ENCODE measurements around the gene MAD2L2.

Gene MAD2L2

DNA sequence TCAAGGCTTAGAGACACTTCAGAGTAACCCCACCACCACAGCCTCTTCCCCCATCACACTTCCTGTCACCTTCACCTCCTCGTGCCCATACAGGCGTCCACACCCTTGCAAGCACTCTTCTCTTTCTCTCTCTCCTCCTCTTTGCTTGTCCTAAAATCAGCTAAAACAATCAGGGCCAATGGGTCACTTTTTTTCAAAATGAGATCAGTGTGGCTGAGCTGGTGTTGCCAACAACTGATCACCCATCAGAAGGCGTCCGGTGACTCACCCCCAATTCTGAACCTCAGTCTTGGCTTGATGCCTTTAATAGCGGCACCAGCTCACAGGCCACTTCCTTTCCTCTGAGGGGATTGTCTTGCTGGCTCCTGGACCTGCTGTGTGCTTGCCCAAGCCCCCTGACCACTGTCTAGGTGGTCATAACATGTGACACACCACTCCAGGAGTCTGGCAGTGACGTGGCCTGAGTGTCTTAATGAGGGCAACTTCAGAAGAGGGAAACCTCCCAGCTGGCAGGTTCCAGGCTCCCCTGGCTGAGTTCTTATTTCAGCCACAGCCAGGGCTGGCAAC is 12.2 kb upstream of the MAD2L2 start:
- no peak for FAIRE-seq
- TF ChIP-seq, protein P1, sequence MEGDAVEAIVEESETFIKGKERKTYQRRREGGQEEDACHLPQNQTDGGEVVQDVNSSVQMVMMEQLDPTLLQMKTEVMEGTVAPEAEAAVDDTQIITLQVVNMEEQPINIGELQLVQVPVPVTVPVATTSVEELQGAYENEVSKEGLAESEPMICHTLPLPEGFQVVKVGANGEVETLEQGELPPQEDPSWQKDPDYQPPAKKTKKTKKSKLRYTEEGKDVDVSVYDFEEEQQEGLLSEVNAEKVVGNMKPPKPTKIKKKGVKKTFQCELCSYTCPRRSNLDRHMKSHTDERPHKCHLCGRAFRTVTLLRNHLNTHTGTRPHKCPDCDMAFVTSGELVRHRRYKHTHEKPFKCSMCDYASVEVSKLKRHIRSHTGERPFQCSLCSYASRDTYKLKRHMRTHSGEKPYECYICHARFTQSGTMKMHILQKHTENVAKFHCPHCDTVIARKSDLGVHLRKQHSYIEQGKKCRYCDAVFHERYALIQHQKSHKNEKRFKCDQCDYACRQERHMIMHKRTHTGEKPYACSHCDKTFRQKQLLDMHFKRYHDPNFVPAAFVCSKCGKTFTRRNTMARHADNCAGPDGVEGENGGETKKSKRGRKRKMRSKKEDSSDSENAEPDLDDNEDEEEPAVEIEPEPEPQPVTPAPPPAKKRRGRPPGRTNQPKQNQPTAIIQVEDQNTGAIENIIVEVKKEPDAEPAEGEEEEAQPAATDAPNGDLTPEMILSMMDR (IDR thresholded peaks at IDR 0.05; ENCODE audit: insufficient read depth, missing control alignments) = no peak
- no peak for DNase-seq (ENCODE audit: insufficient read length, low spot score)

DNA sequence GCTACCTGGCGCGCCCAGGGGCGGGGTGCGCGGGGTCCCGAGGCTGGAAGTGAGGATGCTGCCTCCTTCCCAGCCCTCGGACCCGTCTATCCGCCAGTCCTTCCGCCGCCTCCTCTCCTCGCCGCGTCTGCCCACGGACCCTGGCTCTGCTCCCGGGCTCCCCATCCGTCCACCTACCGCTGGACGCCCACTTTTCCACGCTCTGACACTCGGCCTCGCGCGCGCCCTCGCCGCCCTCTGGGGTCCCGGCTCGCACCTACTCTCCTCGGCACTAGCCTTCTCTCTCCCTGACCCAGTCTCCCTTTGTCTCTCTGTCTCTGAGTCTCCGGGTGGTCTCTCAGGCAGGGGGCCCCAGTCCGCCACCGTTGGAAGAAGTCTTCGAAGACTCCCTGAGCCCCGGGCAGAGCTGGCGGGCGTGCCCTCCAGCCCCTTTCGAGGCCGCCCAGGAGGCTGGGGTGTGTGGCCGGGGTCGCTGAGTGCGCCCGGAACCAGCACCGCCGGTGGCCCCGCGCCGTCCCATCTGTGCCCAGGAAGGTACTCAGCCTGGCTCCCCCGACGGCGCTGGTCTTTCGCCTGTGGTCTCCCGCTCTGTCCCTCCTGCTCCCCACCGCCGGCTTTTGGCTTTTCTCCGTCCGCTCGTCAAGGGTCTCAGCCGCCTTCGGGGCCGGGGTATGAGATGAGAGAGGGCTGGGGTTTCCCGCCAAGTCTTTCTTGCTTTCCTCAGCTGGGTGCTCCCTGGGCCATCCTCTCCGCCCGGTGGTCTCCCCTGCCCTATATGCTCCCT is 11.2 kb upstream of the MAD2L2 start:
- DNase-seq (ENCODE audit: insufficient read length, low spot score) (no peak), FAIRE-seq (no peak)
- TF ChIP-seq, protein P1 (IDR thresholded peaks at IDR 0.05; ENCODE audit: insufficient read depth, missing control alignments) = no peak

DNA sequence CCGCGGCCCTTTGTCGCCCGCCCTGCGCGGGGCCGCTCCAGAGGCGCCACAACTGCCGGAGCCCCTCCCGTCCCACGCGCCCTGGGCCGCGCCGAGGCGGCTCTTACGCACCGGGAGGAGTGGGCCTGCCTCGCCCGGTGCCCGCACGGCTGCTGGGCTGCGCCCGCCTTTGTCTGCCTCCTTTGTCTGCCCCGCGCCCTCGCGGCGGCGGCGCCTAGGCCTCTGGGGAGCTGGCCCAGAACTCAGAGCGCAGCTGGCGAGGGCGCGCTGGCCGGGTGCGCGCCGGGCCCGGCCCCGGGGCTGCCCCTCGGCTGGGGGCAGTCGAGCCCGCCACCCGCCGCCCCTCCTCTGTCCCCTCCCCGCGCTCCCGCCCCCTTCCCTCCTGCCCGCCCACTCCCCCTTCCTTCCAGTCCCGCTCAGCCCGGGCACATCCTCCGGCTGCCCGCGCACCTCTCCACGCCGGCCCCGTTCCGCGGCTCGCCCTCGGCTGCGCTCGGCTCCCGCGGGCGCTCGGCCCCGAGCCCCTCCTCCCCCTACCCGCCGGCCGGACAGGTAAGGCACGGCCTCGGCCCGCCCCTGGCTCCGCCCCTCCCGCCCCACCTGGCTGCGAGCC is 10.5 kb upstream of the MAD2L2 start, which contains the start of gene DRAXIN:
Gene DRAXIN (plus strand): TSS at position 409 of the 613 bp plus-strand sequence. CDS start 14,549 bp downstream, outside the sequence.
- DNase-seq (ENCODE audit: insufficient read length, low spot score) (no peak), FAIRE-seq (no peak)
- TF ChIP-seq, protein P1 (IDR thresholded peaks at IDR 0.05; ENCODE audit: insufficient read depth, missing control alignments) = no peak

DNA sequence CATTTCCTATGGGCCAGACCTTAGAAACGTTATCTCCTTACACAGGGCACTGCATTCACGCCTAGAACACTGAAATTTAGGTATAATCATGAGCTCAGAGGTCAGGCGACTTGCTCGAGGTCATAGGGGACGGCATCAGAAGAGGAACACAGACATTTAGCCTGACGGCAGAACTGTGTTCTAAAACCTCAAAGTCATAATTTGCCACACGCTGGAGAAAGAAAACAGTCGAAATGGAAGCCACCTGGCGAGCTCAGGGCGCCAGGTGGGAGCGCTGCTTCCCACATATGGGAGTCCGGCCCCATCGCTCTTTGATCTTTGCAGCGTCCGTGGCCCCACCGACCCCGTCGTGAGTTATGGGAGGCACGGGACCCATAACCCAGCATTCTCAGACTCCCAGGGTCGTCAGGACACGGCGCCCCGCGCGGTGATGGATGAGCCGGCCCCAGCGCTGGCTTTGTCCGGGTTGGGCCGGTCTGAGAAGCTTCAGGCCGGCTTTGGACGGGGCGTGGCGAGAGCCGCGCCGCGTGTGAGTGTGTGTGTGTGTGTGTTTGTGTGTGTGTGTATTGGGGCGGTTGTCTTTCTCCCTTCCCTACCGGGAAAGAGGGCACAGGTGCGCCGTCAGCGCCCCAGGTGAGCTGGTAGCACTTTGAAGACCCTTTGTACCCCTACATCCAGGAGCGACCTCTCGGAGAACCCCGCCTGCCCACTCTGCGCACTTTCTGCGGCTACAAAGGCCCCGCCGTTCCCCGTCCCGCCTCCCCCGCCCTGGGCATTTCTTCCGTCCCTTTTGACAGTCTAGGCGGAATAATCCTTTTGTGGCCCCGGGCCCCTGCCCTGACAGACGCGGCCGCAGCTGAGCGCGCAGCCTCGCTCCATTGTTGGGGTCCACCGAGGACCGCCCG is 9.7 kb upstream of the MAD2L2 start:
- DNase-seq (ENCODE audit: insufficient read length, low spot score) (no peak), FAIRE-seq (no peak)
- TF ChIP-seq, protein P1 (IDR thresholded peaks at IDR 0.05; ENCODE audit: insufficient read depth, missing control alignments) = no peak

DNA sequence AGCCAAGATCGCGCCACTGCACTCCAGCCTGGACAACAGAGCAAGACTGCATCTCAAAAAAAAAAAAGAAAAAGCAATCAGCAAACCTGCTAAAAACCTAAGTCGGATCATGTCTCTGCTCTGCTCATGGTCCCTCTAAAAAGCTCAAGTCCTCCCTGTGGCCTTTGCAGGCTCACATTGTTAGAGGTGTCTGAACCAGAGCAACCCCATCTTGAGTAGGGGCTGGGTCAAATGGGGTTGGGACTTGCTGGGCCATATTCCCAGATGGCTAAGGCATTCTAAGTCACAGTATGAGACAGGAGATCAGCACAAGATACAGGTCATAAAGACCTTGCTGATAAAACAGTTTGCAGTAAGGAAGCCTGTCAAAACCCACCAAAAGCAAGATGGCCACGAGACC is 7.6 kb upstream of the MAD2L2 start:
- no peak for FAIRE-seq

DNA sequence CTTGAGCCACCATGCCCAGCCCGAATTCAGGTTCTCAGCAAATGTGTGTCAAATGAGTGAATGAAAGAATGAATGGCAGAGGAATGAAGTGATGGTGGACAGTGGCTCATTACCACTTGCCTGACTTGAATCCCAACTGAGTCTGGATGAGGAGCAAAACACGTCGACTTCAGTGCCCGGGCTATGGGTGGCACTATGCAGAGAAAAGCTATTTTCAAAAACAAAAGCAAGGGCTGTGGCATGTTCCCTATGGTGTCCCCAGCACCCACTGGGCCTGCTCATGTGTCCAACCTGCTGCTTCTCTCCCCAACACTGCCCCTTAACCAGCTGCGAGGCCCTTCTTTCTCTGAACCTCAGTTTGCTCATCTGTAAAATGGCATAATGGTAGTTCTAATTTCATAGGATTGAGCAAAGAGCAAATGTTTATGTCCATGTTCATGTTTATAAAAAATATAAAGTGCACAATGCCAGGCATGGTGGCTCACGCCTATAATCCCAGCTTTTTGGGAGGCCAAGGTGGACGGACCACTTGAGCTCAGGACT is 4.3 kb upstream of the MAD2L2 start:
- FAIRE-seq = no peak
- no peak for DNase-seq (ENCODE audit: insufficient read length, low spot score)
- TF ChIP-seq, protein P1 (IDR thresholded peaks at IDR 0.05; ENCODE audit: insufficient read depth, missing control alignments) = no peak

More for the DNA sequence above, 7.6 kb upstream of the MAD2L2 start:
- no peak for DNase-seq (ENCODE audit: insufficient read length, low spot score)
- TF ChIP-seq, protein P1 (IDR thresholded peaks at IDR 0.05; ENCODE audit: insufficient read depth, missing control alignments) = no peak

Measured in D721Med (cell line).